ENCODE results near the gene CCDC24. TPM values are rescaled to one million over a fixed set of nuclear protein-coding genes. Genes with fewer than 3 reads are reported as not detected.

Gene CCDC24
- total and polyA plus RNA-seq, 9 donors: 1.1 to 23.3 (median 6.3) TPM

DNA sequence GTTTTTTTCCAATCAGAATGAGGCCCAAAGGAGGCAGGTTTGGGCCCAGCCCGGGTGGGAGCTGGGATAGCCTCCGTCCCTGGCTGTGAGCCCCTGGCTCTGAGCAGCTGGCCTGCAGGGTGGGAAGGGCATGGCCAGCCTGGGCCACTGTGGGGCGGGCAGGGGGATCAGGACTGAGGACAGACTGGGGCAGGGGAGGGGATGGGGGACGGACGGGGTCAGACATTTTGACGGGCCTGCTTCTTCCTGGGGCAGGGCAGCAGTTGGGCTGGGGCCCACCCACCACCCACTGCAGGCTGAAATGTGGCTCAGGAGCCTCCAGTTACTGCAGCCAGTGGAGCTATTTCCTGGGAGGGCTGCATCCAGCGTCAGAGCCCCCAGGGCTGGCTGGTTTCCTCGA lies 42.4 kb downstream of the CCDC24 start:
- 67 to 74% (median 71%) methylated on average over 8 of the region's 8 CpGs for WGBS, 3 donors
- Histone ChIP-seq H3K4me3 (no peak overlapping the region), H3K27me3 (no peaks in the 10 kb centered on the region), H3K4me1 (ENCODE audit: insufficient read depth) (peaks cover 16% of the 10 kb centered on the region), H3K27ac (no peak overlapping the region), H3K36me3 (no peaks in the 10 kb centered on the region), H3K9me3 (no peaks in the 10 kb centered on the region)
- intact Hi-C loops (cut with DNase I): no loop called here
- no peak for TF ChIP-seq POLR2A (IDR thresholded peaks at IDR 0.05)
- TF ChIP-seq EP300 (IDR thresholded peaks at IDR 0.05): no peak
- TF ChIP-seq, protein P1, sequence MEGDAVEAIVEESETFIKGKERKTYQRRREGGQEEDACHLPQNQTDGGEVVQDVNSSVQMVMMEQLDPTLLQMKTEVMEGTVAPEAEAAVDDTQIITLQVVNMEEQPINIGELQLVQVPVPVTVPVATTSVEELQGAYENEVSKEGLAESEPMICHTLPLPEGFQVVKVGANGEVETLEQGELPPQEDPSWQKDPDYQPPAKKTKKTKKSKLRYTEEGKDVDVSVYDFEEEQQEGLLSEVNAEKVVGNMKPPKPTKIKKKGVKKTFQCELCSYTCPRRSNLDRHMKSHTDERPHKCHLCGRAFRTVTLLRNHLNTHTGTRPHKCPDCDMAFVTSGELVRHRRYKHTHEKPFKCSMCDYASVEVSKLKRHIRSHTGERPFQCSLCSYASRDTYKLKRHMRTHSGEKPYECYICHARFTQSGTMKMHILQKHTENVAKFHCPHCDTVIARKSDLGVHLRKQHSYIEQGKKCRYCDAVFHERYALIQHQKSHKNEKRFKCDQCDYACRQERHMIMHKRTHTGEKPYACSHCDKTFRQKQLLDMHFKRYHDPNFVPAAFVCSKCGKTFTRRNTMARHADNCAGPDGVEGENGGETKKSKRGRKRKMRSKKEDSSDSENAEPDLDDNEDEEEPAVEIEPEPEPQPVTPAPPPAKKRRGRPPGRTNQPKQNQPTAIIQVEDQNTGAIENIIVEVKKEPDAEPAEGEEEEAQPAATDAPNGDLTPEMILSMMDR (IDR thresholded peaks at IDR 0.05): no peak
- DNase-seq: no peak

DNA sequence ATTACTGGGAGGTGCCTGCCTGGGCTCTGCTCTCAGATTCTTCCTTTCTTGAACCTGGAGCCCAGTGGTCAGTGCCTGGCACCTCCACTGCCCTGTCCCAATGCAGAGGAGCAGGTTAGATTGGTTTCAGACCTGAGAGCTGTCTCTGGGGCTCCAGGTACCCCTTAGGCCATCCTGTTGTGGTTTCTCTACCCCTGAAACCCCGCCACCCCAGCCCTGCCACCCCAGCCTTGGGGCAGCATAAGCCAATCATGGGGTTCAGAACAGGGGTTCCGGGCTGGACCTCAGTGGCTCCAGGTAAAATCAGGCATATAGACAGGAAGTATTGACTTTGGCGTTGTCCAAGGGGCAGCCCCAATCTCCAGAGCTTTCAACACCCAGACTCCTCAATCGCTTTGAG lies 43.0 kb downstream of the CCDC24 start:
- Histone ChIP-seq H3K4me3 (no peak overlapping the region), H3K4me1 (ENCODE audit: insufficient read depth) (peaks cover 14% of the 10 kb centered on the region), H3K36me3 (no peaks in the 10 kb centered on the region), H3K27ac (no peak overlapping the region), H3K27me3 (no peaks in the 10 kb centered on the region), H3K9me3 (no peaks in the 10 kb centered on the region)
- 95 to 98% (median 96%) methylated on average over 4 of the region's 4 CpGs for WGBS, 3 donors
- no peak for DNase-seq
- intact Hi-C loops (cut with DNase I): no loop called here
- TF ChIP-seq POLR2A (IDR thresholded peaks at IDR 0.05): no peak
- no peak for TF ChIP-seq EP300 (IDR thresholded peaks at IDR 0.05)
- TF ChIP-seq, protein P1 (IDR thresholded peaks at IDR 0.05): no peak

DNA sequence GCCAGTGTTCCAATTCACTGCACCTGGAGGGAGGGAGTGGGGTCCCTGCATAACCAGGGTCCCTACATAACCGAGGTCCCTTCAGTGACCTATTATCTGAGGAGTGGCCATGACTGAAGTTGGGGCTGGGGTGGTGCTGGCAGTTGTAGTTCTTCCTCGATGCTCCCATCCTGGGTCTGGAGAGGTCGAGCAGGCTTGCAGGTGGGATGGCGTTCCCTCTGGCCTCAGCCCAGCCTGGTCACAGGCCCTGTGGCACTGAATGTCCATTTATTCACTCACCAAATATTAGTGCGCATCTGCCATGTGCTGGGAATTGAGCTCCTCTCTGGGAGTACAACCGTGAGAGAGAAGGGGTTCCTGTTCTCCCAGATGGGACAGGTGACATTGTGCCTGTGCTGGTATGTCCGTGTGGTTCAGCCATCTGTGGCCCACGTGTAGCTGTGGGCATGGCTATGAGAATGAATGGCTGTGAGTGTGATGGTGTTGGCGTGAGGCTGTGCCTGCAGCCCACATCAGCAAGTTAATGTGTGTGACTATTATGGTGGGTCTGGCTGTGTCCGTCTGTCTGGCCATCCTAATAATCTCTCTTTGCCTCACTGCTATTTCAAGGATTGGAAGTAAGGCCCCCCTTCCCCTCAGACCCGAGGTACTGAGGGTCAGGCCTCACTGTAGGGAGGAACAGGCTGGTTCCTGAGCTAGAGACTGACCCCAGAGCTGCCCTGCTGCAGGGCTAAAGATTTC lies 43.7 kb downstream of the CCDC24 start:
- Histone ChIP-seq H3K4me3 (no peak overlapping the region), H3K4me1 (ENCODE audit: insufficient read depth) (peaks cover 14% of the 10 kb centered on the region), H3K27me3 (no peaks in the 10 kb centered on the region), H3K27ac (peak overlapping the region in 1 of 2 donors; percentile 33), H3K9me3 (no peaks in the 10 kb centered on the region), H3K36me3 (no peaks in the 10 kb centered on the region)
- intact Hi-C loops (cut with DNase I): loop anchor here in 1 of 4 donors (5.0 kb wide), 1 partner anchor 33 kb away; no protein-coding TSS in a partner anchor
- TF ChIP-seq, protein P1 (IDR thresholded peaks at IDR 0.05): no peak
- DNase-seq: no peak
- WGBS, 3 donors: 65 to 71% (median 68%) methylated on average over 11 of the region's 11 CpGs

DNA sequence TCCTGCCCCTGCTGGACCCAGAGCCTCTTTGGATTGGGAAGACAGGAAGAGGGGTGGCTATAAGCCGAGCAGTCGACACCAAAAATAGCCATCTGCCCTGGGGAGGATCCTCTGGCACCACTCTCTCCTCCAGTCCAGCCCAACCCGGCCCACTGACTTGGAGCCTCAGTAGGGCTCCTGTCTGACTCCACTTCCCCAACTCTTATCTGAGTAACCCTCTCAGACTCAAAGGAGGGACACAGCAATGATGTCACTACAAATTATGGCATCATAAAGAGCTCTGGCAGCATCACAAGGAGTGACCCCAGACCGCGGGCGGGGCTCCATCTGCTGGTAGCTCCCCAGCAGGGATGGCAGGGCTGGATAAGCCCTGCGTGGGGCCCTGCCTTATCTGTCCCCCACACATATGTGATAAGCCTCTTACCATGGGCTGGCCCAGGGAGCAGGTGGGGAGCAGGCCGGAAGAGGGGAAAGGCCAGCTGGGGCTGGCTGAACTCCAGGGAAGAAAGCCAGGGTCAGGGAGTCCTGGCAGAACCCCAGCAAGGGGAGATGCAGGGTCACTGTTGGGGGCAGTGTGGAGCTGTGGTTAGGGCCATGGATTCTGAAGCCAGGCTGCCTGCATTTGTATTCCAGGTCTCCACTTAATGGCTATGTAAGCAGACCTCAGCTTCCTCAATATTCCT lies 44.5 kb downstream of the CCDC24 start:
- TF ChIP-seq, protein P1 (IDR thresholded peaks at IDR 0.05): no peak
- no peak for TF ChIP-seq POLR2A (IDR thresholded peaks at IDR 0.05)
- no peak for TF ChIP-seq EP300 (IDR thresholded peaks at IDR 0.05)
- Histone ChIP-seq H3K4me3 (no peak overlapping the region), H3K36me3 (no peaks in the 10 kb centered on the region), H3K27ac (peak overlapping the region in 1 of 2 donors; percentile 33), H3K27me3 (no peaks in the 10 kb centered on the region), H3K4me1 (ENCODE audit: insufficient read depth) (peaks cover 14% of the 10 kb centered on the region), H3K9me3 (no peaks in the 10 kb centered on the region)
- 14 to 16% (median 15%) methylated on average over 8 of the region's 8 CpGs for WGBS, 3 donors
- intact Hi-C loops (cut with DNase I): loop anchor here in 1 of 4 donors (5.0 kb wide), 1 partner anchor 34 kb away; no protein-coding TSS in a partner anchor
- peak in 4 of 5 donors; percentile 31 to 75 (median 56) for DNase-seq

Measured in ovary (tissue), 9 donors.